Measurements from ENCODE around the gene FUS. TPM values are rescaled to one million over a fixed set of nuclear protein-coding genes. Genes with fewer than 3 reads are reported as not detected.
A peak's percentile ranks its signal among the peaks of the same experiment; 100 is the strongest.

FUS gene
- total RNA-seq (2014; rRNA removed; shearing (Covaris generic); ENCODE audit: low replicate concordance) = 51.4 and 61.7 TPM in 2 replicates

DNA sequence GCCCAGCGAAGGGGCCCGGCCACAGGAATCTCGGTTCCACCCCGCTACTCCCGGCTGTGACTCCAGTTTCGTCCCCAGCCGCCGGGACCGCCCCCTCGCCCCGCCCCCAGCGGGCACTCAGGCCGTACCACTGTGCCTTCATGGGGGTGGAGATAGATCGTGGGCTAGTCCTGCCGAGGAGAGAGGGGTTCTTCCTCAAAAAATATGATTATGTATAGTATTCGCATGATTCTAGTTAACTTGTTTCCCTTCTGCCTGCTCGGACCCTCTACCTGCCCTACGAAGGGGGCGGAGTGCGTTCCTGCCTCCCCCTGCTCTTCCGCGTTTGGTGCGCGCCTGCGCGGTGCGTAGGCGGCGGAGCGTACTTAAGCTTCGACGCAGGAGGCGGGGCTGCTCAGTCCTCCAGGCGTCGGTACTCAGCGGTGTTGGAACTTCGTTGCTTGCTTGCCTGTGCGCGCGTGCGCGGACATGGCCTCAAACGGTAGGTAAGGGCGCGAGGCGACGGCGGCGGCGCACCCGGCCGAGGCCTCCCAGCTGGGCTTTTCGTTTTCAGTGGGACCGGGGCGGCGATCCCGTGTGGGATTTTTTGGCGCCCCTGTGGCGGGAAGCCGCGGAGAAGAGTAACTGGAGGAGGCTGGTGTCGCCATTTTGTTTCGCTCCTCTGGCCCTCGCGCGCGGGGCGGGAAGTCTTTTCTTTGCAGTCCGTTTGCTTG lies at the start of gene FUS:
Gene FUS, plus strand, starts transcription at position 393 of the 713 bp plus-strand sequence. Its CDS starts 76 bp downstream, at position 469.
- no peaks in the 10 kb centered on the region for H3K9me3 ChIP-seq (ENCODE audit: low read length)
- H2AFZ ChIP-seq (ENCODE audit: low read length) = peak within 1 kb of the TSS; percentile 93
- H4K20me1 ChIP-seq (ENCODE audit: insufficient read depth, low read depth, low read length) = peaks cover 36% of the 10 kb centered on the region
- no peaks in the 10 kb centered on the region for H3K9me2 ChIP-seq (replicated peaks; ENCODE audit: insufficient read depth, low read length)
- peak within 1 kb of the TSS; percentile 91 for H3K4me3 ChIP-seq (ENCODE audit: low read length)
- H3K27me3 ChIP-seq (ENCODE audit: low read length) = no peaks in the 10 kb centered on the region
- H3K4me2 ChIP-seq (ENCODE audit: low read depth, low read length, poor library complexity, severe bottlenecking) = peak within 1 kb of the TSS; percentile 94
- H3K27ac ChIP-seq (ENCODE audit: low read length) = peak within 1 kb of the TSS; percentile 81
- H3K9ac ChIP-seq (ENCODE audit: low read length) = peak within 1 kb of the TSS; percentile 99
- H3K79me2 ChIP-seq (ENCODE audit: low read length) = peaks cover 50% of the 10 kb centered on the region
- H3K4me1 ChIP-seq (ENCODE audit: low read length) = peaks cover 28% of the 10 kb centered on the region
- peak; percentile 96 for DNase-seq
- peaks cover 37% of the 10 kb centered on the region for H3K36me3 ChIP-seq (ENCODE audit: insufficient read depth, low read length)

DNA sequence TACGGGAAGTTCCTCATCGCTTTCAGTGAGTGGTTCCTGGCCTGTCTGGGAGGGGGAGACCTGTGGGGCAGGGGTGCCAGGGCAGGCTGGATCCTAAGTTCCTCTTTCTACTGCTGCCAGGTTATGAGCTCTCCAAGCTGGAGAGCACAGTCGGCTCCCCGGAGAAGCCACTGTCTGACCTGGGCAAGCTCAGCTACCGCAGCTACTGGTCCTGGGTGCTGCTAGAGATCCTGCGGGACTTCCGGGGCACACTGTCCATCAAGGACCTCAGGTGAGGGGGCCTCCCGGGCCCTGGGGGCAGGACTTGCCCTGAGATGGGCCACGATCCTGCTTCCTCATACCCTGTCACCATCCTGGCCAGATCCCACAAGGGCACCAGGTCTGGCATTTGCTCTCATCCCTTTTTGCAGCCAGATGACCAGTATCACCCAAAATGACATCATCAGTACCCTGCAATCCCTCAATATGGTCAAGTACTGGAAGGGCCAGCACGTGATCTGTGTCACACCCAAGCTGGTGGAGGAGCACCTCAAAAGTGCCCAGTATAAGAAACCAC lies 49.5 kb upstream of the FUS start:
- Histone ChIP-seq H3K4me3 (ENCODE audit: low read length) (no peak overlapping the region), H3K9me2 (replicated peaks; ENCODE audit: insufficient read depth, low read length) (no peaks in the 10 kb centered on the region), H3K9me3 (ENCODE audit: low read length) (no peaks in the 10 kb centered on the region), H3K4me2 (ENCODE audit: low read depth, low read length, poor library complexity, severe bottlenecking) (no peak overlapping the region), H3K79me2 (ENCODE audit: low read length) (no peaks in the 10 kb centered on the region), H4K20me1 (ENCODE audit: insufficient read depth, low read depth, low read length) (no peaks in the 10 kb centered on the region), H3K9ac (ENCODE audit: low read length) (no peak overlapping the region), H3K27me3 (ENCODE audit: low read length) (no peaks in the 10 kb centered on the region), H3K27ac (ENCODE audit: low read length) (no peak overlapping the region), H3K36me3 (ENCODE audit: insufficient read depth, low read length) (no peaks in the 10 kb centered on the region), H3K4me1 (ENCODE audit: low read length) (no peaks in the 10 kb centered on the region), H2AFZ (ENCODE audit: low read length) (no peak overlapping the region)
- DNase-seq = no peak

DNA sequence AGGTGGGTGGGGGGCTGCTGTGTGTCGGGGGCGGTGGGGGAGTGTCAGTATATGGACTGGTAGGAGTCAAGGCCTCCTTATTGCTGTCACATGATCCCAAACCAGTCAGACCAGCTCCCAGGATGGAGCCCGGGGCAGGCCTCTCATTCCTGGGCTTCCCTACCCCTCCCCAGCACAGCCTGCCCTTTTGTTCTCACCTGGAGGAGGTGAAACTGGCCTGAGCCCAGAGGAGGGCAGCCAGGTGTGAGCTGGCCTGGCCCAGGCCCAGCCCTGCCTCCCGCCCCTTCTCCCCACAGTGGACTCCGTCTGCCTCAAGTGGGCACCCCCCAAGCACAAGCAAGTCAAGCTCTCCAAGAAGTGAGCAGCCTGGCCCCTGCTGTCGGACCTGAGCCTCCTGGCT lies 49.0 kb upstream of the FUS start:
- H3K9me2 ChIP-seq (replicated peaks; ENCODE audit: insufficient read depth, low read length) = no peaks in the 10 kb centered on the region
- H3K9me3 ChIP-seq (ENCODE audit: low read length) = no peaks in the 10 kb centered on the region
- no peak overlapping the region for H3K4me2 ChIP-seq (ENCODE audit: low read depth, low read length, poor library complexity, severe bottlenecking)
- no peak overlapping the region for H3K9ac ChIP-seq (ENCODE audit: low read length)
- no peak for DNase-seq
- no peak overlapping the region for H2AFZ ChIP-seq (ENCODE audit: low read length)
- H3K79me2 ChIP-seq (ENCODE audit: low read length) = no peaks in the 10 kb centered on the region
- H3K27me3 ChIP-seq (ENCODE audit: low read length) = no peaks in the 10 kb centered on the region
- no peaks in the 10 kb centered on the region for H4K20me1 ChIP-seq (ENCODE audit: insufficient read depth, low read depth, low read length)
- no peaks in the 10 kb centered on the region for H3K36me3 ChIP-seq (ENCODE audit: insufficient read depth, low read length)
- no peaks in the 10 kb centered on the region for H3K4me1 ChIP-seq (ENCODE audit: low read length)
- H3K4me3 ChIP-seq (ENCODE audit: low read length) = no peak overlapping the region
- no peak overlapping the region for H3K27ac ChIP-seq (ENCODE audit: low read length)

DNA sequence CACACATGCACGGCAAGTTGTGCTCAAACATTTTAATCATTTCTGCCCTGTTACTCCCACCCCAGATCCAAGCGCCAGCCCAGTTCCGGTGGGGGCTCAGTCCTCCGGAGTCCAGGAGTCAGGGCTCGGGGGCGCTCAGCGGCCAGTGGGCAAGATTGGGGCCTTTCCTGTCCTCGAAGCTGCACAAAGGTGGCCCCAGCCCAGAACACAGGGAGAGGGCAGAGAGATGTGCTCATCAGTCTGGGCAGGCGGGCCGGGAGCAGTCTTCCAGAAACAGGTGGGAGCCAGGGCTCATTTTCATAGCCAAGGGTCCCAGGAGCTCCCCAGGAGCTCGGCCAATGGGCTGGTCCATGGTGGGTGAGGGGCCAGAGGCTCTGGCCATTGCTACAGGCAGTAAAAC lies 48.5 kb upstream of the FUS start:
- Histone ChIP-seq H3K4me3 (ENCODE audit: low read length) (no peak overlapping the region), H3K36me3 (ENCODE audit: insufficient read depth, low read length) (no peaks in the 10 kb centered on the region), H3K27me3 (ENCODE audit: low read length) (no peaks in the 10 kb centered on the region), H3K27ac (ENCODE audit: low read length) (no peak overlapping the region), H4K20me1 (ENCODE audit: insufficient read depth, low read depth, low read length) (no peaks in the 10 kb centered on the region), H3K4me2 (ENCODE audit: low read depth, low read length, poor library complexity, severe bottlenecking) (no peak overlapping the region), H3K9me3 (ENCODE audit: low read length) (no peaks in the 10 kb centered on the region), H3K9ac (ENCODE audit: low read length) (no peak overlapping the region), H3K4me1 (ENCODE audit: low read length) (no peaks in the 10 kb centered on the region), H3K79me2 (ENCODE audit: low read length) (no peaks in the 10 kb centered on the region), H3K9me2 (replicated peaks; ENCODE audit: insufficient read depth, low read length) (no peaks in the 10 kb centered on the region), H2AFZ (ENCODE audit: low read length) (no peak overlapping the region)
- DNase-seq = no peak

DNA sequence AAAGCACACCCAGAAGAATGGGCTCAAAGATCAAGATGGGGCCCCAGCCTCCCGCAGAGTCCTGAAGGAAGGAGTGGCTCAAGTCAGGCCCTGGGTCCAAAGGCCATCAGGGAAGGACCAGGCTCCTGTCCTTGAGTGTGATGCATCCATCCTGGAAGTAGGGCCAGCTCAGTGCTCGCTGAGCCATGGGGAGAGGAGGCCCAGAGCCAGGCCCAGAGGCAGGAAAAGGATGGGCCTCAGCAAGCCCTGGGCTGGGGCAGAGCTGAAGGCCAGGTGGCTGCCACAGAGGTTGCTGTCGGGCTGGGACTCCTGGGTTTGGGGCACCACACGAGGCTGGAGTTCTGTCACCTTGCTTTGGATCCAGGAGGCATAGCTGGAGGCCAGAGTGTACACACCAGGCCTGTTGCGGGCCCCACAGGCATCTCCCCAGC lies 48.1 kb upstream of the FUS start:
- no peak overlapping the region for H3K9ac ChIP-seq (ENCODE audit: low read length)
- no peak overlapping the region for H3K4me2 ChIP-seq (ENCODE audit: low read depth, low read length, poor library complexity, severe bottlenecking)
- no peak for DNase-seq
- no peak overlapping the region for H3K27ac ChIP-seq (ENCODE audit: low read length)
- no peaks in the 10 kb centered on the region for H3K27me3 ChIP-seq (ENCODE audit: low read length)
- H3K9me2 ChIP-seq (replicated peaks; ENCODE audit: insufficient read depth, low read length) = no peaks in the 10 kb centered on the region
- no peak overlapping the region for H3K4me3 ChIP-seq (ENCODE audit: low read length)
- H4K20me1 ChIP-seq (ENCODE audit: insufficient read depth, low read depth, low read length) = no peaks in the 10 kb centered on the region
- H3K9me3 ChIP-seq (ENCODE audit: low read length) = no peaks in the 10 kb centered on the region
- H2AFZ ChIP-seq (ENCODE audit: low read length) = no peak overlapping the region
- H3K79me2 ChIP-seq (ENCODE audit: low read length) = no peaks in the 10 kb centered on the region
- H3K36me3 ChIP-seq (ENCODE audit: insufficient read depth, low read length) = no peaks in the 10 kb centered on the region
- no peaks in the 10 kb centered on the region for H3K4me1 ChIP-seq (ENCODE audit: low read length)

DNA sequence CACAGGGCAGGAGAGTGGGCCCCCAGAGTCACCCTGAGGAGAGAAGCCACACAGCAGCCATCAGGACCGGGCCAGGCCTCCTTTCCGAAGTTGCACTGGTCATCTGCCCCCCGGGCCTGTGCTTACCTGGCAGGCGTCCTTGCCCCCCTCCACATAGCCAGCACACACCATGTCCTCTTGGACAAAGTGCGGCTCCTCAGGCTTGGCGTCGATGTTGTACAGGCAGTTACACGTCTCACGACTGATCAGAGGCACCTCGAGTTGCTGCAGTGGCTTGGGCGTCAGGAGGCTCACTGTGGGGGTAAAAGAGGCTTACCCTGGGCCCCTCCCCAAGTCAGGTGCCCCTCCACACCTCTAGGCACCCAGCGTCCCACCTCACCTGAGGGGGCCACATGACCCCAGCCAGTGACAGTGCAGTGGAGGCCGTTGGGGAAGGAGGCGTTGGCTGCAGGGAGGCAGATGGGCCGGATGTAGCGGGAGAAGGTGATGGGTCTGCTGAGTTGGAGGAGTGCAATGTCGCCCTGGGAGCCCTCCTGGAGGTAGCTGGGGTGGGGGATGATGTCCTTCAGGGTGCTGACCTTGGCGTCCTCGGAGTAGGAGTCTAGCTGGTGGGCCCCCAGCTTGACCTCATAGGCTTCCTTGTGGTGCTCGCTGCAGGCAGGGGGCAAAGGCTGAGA lies 47.5 kb upstream of the FUS start:
- Histone ChIP-seq H3K27ac (ENCODE audit: low read length) (no peak overlapping the region), H4K20me1 (ENCODE audit: insufficient read depth, low read depth, low read length) (no peaks in the 10 kb centered on the region), H3K4me3 (ENCODE audit: low read length) (no peak overlapping the region), H3K27me3 (ENCODE audit: low read length) (no peaks in the 10 kb centered on the region), H3K79me2 (ENCODE audit: low read length) (no peaks in the 10 kb centered on the region), H3K9me2 (replicated peaks; ENCODE audit: insufficient read depth, low read length) (no peaks in the 10 kb centered on the region), H2AFZ (ENCODE audit: low read length) (no peak overlapping the region), H3K4me1 (ENCODE audit: low read length) (no peaks in the 10 kb centered on the region), H3K9me3 (ENCODE audit: low read length) (no peaks in the 10 kb centered on the region), H3K9ac (ENCODE audit: low read length) (no peak overlapping the region), H3K36me3 (ENCODE audit: insufficient read depth, low read length) (no peaks in the 10 kb centered on the region), H3K4me2 (ENCODE audit: low read depth, low read length, poor library complexity, severe bottlenecking) (no peak overlapping the region)
- DNase-seq = no peak

DNA sequence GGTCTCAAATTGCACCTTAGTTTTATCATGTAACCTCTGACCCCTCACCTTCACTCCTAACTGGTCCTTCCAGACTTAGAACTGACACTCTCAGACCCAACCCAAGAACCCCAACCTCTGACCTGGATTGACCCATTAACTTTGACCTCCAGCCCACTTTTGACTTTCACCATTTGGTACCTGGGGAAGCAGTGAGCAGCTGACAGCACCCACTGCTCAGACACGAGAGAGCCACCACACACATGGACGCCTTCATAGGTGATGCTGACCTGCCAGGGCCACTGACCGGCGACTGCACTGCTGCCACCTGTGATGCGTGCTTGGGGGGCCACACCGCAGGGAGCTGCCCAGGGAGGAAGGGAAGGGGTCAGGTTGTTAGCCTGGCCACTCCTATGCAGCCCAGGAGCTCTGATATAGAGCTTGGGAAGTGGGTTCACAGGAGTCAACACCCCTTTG lies 46.9 kb upstream of the FUS start:
- Histone ChIP-seq H3K9me2 (replicated peaks; ENCODE audit: insufficient read depth, low read length) (no peaks in the 10 kb centered on the region), H3K4me2 (ENCODE audit: low read depth, low read length, poor library complexity, severe bottlenecking) (no peak overlapping the region), H3K36me3 (ENCODE audit: insufficient read depth, low read length) (no peaks in the 10 kb centered on the region), H4K20me1 (ENCODE audit: insufficient read depth, low read depth, low read length) (no peaks in the 10 kb centered on the region), H3K27me3 (ENCODE audit: low read length) (no peaks in the 10 kb centered on the region), H3K27ac (ENCODE audit: low read length) (no peak overlapping the region), H3K9me3 (ENCODE audit: low read length) (no peaks in the 10 kb centered on the region), H2AFZ (ENCODE audit: low read length) (no peak overlapping the region), H3K4me3 (ENCODE audit: low read length) (no peak overlapping the region), H3K4me1 (ENCODE audit: low read length) (no peaks in the 10 kb centered on the region), H3K79me2 (ENCODE audit: low read length) (no peaks in the 10 kb centered on the region), H3K9ac (ENCODE audit: low read length) (no peak overlapping the region)
- no peak for DNase-seq

DNA sequence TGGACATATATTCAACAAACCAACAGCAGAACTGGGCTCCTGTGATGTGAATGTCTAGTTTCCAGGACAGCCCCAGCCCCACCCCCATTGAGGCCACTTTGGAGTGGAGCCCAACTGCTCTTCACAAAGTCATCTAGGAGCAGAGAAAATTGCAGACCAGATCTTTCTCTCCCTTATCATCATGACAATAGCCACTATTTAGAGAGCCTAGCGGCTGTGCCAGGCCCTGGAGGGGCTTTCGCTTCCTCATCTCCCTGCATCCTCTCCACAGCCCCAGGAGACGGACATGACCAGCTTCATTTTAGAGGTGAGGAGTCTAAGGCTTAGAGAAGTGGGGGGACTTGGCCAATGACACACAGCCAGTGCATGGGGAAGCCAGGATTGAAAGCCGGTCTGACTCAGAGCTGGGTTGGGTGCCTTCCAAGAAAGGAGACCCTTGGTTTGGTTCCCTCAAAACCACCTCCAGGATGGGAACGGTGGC lies 45.8 kb upstream of the FUS start:
- Histone ChIP-seq H3K27ac (ENCODE audit: low read length) (no peak overlapping the region), H2AFZ (ENCODE audit: low read length) (no peak overlapping the region), H3K27me3 (ENCODE audit: low read length) (no peaks in the 10 kb centered on the region), H3K9me3 (ENCODE audit: low read length) (no peaks in the 10 kb centered on the region), H3K9me2 (replicated peaks; ENCODE audit: insufficient read depth, low read length) (no peaks in the 10 kb centered on the region), H3K4me1 (ENCODE audit: low read length) (no peaks in the 10 kb centered on the region), H3K79me2 (ENCODE audit: low read length) (no peaks in the 10 kb centered on the region), H3K4me3 (ENCODE audit: low read length) (no peak overlapping the region), H3K9ac (ENCODE audit: low read length) (no peak overlapping the region), H3K36me3 (ENCODE audit: insufficient read depth, low read length) (no peaks in the 10 kb centered on the region), H3K4me2 (ENCODE audit: low read depth, low read length, poor library complexity, severe bottlenecking) (no peak overlapping the region), H4K20me1 (ENCODE audit: insufficient read depth, low read depth, low read length) (no peaks in the 10 kb centered on the region)
- DNase-seq = no peak

Measured in Karpas-422 (cell line).